Liver (tissue), 9 donors: ENCODE measurements around the gene PPP1R13B. TPM values are rescaled to one million over a fixed set of nuclear protein-coding genes. Genes with fewer than 3 reads are reported as not detected.

ENCODE experiments used
- DNase-seq: peaks from one replicate; pipeline ENCODE4 v3.0.0-alpha.2; 2017; ENCODE audit warnings: low spot score
- H3K27ac ChIP-seq, 2 donors: one replicate each; pipeline ENCODE4 v1.7.0; 2013; ENCODE audit warnings: inconsistent platforms in 2 of 2, low read length in 2 of 2, control low read depth in 1 of 2, low read depth in 1 of 2, mild to moderate bottlenecking in 1 of 2
- H3K27me3 ChIP-seq, 4 donors: one replicate each; pipeline versions ENCODE4 v1.6.1 to v1.7.0; 2013; ENCODE audit warnings: low read length in 3 of 4, inconsistent platforms in 1 of 4, mild to moderate bottlenecking in 1 of 4, moderate library complexity in 1 of 4; ENCODE audit not compliant: control insufficient read depth in 4 of 4, insufficient read depth in 4 of 4
- H3K36me3 ChIP-seq, 4 donors: one replicate each; pipeline versions ENCODE4 v1.6.1 to v1.7.0; 2013; ENCODE audit warnings: low read length in 3 of 4, mild to moderate bottlenecking in 3 of 4, low read depth in 1 of 4, moderate library complexity in 1 of 4; ENCODE audit not compliant: control insufficient read depth in 4 of 4, insufficient read depth in 3 of 4
- H3K4me1 ChIP-seq, 4 donors: one replicate each; pipeline versions ENCODE4 v1.6.1 to v1.7.0; 2013; ENCODE audit warnings: low read length in 3 of 4, mild to moderate bottlenecking in 3 of 4, moderate library complexity in 1 of 4; ENCODE audit not compliant: control insufficient read depth in 4 of 4, insufficient read depth in 4 of 4
- H3K4me3 ChIP-seq, 3 donors: one replicate each; pipeline versions ENCODE4 v1.6.1 to v1.7.0; 2013; ENCODE audit warnings: low read length in 3 of 3, control low read depth in 1 of 3, low read depth in 1 of 3, mild to moderate bottlenecking in 1 of 3
- H3K9ac ChIP-seq, 2 donors: one replicate each; pipeline ENCODE4 v1.7.0; 2013; ENCODE audit warnings: low read length in 2 of 2, mild to moderate bottlenecking in 2 of 2, moderate library complexity in 2 of 2, control low read depth in 1 of 2, low read depth in 1 of 2
- H3K9me3 ChIP-seq, 4 donors: one replicate each; pipeline versions ENCODE4 v1.6.1 to v1.7.0; 2013; ENCODE audit warnings: low read length in 3 of 4; ENCODE audit not compliant: control insufficient read depth in 4 of 4
- EGR1 ChIP-seq, 2 donors: IDR thresholded peaks; 2 replicates each; pipeline ENCODE4 v1.6.1; 2016 to 2018; ENCODE audit warnings: antibody characterized with exemption in 2 of 2, low read depth in 2 of 2
- FOXA1 ChIP-seq: IDR thresholded peaks from 2 replicates; pipeline ENCODE4 v1.6.1; 2016; ENCODE audit warnings: antibody characterized with exemption
- FOXA2 ChIP-seq: IDR thresholded peaks from 2 replicates; pipeline ENCODE4 v1.6.1; 2016; ENCODE audit warnings: antibody characterized with exemption
- GABPA ChIP-seq, 2 donors: IDR thresholded peaks in 1 of 2; conservative IDR thresholded peaks in 1 of 2; 2 replicates each; pipeline ENCODE4 v1.6.1; 2016; ENCODE audit warnings: antibody characterized with exemption in 2 of 2, mild to moderate bottlenecking in 1 of 2, moderate library complexity in 1 of 2
- HNF4A ChIP-seq, 2 donors: conservative IDR thresholded peaks; 2 replicates each; pipeline ENCODE4 v1.6.1; 2016; ENCODE audit warnings: antibody characterized with exemption in 2 of 2, mild to moderate bottlenecking in 2 of 2
- HNF4G ChIP-seq: IDR thresholded peaks from 2 replicates; pipeline ENCODE4 v1.6.1; 2016; ENCODE audit warnings: antibody characterized with exemption
- JUND ChIP-seq, 2 donors: IDR thresholded peaks; 2 replicates each; pipeline ENCODE4 v1.6.1; 2016; ENCODE audit warnings: antibody characterized with exemption in 2 of 2
- NR2F2 ChIP-seq: IDR thresholded peaks from 2 replicates; pipeline ENCODE4 v1.6.1; 2016; ENCODE audit warnings: antibody characterized with exemption
- RAD21 ChIP-seq, 2 donors: IDR thresholded peaks; 2 replicates each; pipeline ENCODE4 v1.6.1; 2016; ENCODE audit warnings: antibody characterized with exemption in 2 of 2, mild to moderate bottlenecking in 2 of 2
- RXRA ChIP-seq, 2 donors: IDR thresholded peaks; 2 replicates each; pipeline ENCODE4 v1.6.1; 2017 to 2018; ENCODE audit warnings: antibody characterized with exemption in 2 of 2, mild to moderate bottlenecking in 1 of 2
- SP1 ChIP-seq: IDR thresholded peaks from 2 replicates; pipeline ENCODE4 v1.6.1; 2018; ENCODE audit warnings: antibody characterized with exemption, mild to moderate bottlenecking
- TAF1 ChIP-seq: conservative IDR thresholded peaks from 2 replicates; pipeline ENCODE4 v1.6.1; 2016; ENCODE audit warnings: antibody characterized with exemption, mild to moderate bottlenecking
- YY1 ChIP-seq: IDR thresholded peaks from 2 replicates; pipeline ENCODE4 v1.6.1; 2016; ENCODE audit warnings: antibody characterized with exemption, mild to moderate bottlenecking
- WGBS: extraction: QIAGEN DNeasy Blood & Tissue Kit; methylation state at CpG from one replicate; pipeline ENCODE4 v1.1.7; 2013; 5-methylcytosine and 5-hydroxymethylcytosine counted together
- polyA plus RNA-seq, 2 donors: library from polyadenylated mRNA; stranded (reverse) in 1 of 2; unstranded in 1 of 2; fragments of 200-250 nt in 1 of 2; fragments of >200 nt in 1 of 2; fragmentation: Nextera tagmentation in 1 of 2; extraction: Ambion mirVana in 1 of 2; gene quantifications; one replicate each; pipeline versions ENCODE4 v1.2.1 to v1.2.3, GENCODE V29; 2013 to 2015
- total RNA-seq, 2 donors: library from RNA; depleted of rRNA; stranded (reverse); fragments of >200 nt; gene quantifications; one replicate each; pipeline ENCODE4 v1.2.3, GENCODE V29; 2014
- TF ChIP-seq, protein P1 (sequence below): IDR thresholded peaks from 2 replicates; pipeline ENCODE4 v1.6.1; 2016; ENCODE audit warnings: antibody characterized with exemption
- TF ChIP-seq, protein P2 (sequence below): IDR thresholded peaks from 2 replicates; pipeline ENCODE4 v1.6.1; 2016; ENCODE audit warnings: antibody characterized with exemption, mild to moderate bottlenecking
- TF ChIP-seq, protein P3 (sequence below): fragments of 150-350 bp; IDR thresholded peaks from 2 replicates; pipeline ENCODE4 v1.5.1; 2017; ENCODE audit warnings: improper control_type of control experiment, low read depth, low read length; ENCODE audit not compliant: missing input control
- TF ChIP-seq, protein P4 (sequence below): IDR thresholded peaks from 2 replicates; pipeline ENCODE4 v1.6.1; 2016; ENCODE audit warnings: antibody characterized with exemption
- TF ChIP-seq, protein P5 (sequence below): IDR thresholded peaks from 2 replicates; pipeline ENCODE4 v1.6.1; 2016; ENCODE audit warnings: antibody characterized with exemption
- donor health status: healthy.
- donor health status: healthy.
- donor health status: healthy.
- donor health status: healthy.
- donor health status: healthy.

Gene PPP1R13B
- total and polyA plus RNA-seq, 4 donors = 3.2 to 15.1 (median 5.1) TPM

DNA sequence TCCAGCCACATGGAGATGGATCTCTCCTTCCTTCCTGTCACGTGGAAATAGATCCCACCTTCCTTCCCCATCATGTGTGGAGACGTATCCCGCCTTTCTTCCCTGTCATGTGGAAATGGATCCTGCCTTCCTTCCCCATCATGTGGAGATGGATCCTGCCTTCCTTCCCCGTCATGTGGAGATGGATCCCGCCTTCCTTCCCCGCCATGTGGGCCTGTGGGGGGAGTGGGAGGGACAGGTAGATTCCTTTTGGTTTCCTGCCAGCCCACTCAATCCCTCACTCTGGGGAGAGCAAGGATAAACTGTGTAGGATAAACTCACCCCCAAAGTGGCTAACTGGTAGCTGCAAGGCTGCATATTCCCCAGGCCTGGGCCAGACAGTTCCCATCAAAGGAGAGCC is 49.2 kb upstream of the PPP1R13B start:
- WGBS = 75% methylated on average over 6 of the region's 6 CpGs
- TF ChIP-seq FOXA1 (no peak), EGR1 (IDR thresholded peaks at IDR 0.05; ENCODE audit: low read depth in 2 of 2) (no peak), FOXA2 (no peak), NR2F2 (no peak), GABPA (IDR thresholded peaks at IDR 0.05 in 1 of 2, conservative IDR thresholded peaks at IDR 0.05 in 1 of 2) (no peak), SP1 (no peak)
- TF ChIP-seq, protein P1, sequence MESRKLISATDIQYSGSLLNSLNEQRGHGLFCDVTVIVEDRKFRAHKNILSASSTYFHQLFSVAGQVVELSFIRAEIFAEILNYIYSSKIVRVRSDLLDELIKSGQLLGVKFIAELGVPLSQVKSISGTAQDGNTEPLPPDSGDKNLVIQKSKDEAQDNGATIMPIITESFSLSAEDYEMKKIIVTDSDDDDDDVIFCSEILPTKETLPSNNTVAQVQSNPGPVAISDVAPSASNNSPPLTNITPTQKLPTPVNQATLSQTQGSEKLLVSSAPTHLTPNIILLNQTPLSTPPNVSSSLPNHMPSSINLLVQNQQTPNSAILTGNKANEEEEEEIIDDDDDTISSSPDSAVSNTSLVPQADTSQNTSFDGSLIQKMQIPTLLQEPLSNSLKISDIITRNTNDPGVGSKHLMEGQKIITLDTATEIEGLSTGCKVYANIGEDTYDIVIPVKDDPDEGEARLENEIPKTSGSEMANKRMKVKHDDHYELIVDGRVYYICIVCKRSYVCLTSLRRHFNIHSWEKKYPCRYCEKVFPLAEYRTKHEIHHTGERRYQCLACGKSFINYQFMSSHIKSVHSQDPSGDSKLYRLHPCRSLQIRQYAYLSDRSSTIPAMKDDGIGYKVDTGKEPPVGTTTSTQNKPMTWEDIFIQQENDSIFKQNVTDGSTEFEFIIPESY = no peak
- TF ChIP-seq, protein P2, sequence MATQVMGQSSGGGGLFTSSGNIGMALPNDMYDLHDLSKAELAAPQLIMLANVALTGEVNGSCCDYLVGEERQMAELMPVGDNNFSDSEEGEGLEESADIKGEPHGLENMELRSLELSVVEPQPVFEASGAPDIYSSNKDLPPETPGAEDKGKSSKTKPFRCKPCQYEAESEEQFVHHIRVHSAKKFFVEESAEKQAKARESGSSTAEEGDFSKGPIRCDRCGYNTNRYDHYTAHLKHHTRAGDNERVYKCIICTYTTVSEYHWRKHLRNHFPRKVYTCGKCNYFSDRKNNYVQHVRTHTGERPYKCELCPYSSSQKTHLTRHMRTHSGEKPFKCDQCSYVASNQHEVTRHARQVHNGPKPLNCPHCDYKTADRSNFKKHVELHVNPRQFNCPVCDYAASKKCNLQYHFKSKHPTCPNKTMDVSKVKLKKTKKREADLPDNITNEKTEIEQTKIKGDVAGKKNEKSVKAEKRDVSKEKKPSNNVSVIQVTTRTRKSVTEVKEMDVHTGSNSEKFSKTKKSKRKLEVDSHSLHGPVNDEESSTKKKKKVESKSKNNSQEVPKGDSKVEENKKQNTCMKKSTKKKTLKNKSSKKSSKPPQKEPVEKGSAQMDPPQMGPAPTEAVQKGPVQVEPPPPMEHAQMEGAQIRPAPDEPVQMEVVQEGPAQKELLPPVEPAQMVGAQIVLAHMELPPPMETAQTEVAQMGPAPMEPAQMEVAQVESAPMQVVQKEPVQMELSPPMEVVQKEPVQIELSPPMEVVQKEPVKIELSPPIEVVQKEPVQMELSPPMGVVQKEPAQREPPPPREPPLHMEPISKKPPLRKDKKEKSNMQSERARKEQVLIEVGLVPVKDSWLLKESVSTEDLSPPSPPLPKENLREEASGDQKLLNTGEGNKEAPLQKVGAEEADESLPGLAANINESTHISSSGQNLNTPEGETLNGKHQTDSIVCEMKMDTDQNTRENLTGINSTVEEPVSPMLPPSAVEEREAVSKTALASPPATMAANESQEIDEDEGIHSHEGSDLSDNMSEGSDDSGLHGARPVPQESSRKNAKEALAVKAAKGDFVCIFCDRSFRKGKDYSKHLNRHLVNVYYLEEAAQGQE = no peak
- peaks cover 26 to 45% (median 41%) of the 10 kb centered on the region in 4 donors for H3K4me1 ChIP-seq
- H3K27ac ChIP-seq = peak overlapping the region; percentile 11 to 66
- H3K36me3 ChIP-seq = no peaks in the 10 kb centered on the region
- no peak overlapping the region for H3K4me3 ChIP-seq
- no peak overlapping the region for H3K9ac ChIP-seq
- H3K27me3 ChIP-seq = no peaks in the 10 kb centered on the region
- no peaks in the 10 kb centered on the region for H3K9me3 ChIP-seq
- DNase-seq = no peak

DNA sequence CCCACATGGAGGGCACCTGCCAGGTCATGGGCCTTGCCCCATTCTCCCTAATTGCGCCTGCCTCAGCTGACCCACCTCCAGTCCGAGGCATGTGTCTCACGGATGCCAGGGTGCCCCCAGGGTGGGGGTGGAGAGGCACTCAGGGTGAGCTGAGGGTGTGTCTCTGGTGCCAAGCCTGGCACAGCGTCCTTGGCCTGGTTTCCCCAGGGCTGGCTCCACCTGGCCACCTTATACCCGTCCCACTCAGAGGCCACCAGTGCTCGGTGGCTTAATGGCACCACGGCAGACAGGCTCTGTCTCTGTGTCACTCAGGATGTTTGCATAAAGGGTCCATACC is 47.3 kb upstream of the PPP1R13B start:
- TF ChIP-seq FOXA2 = no peak
- TF ChIP-seq HNF4G = no peak
- TF ChIP-seq, protein P2 = no peak
- TF ChIP-seq, protein P1 = no peak
- no peak for TF ChIP-seq GABPA (IDR thresholded peaks at IDR 0.05 in 1 of 2, conservative IDR thresholded peaks at IDR 0.05 in 1 of 2)
- no peak for TF ChIP-seq YY1
- TF ChIP-seq, protein P3, sequence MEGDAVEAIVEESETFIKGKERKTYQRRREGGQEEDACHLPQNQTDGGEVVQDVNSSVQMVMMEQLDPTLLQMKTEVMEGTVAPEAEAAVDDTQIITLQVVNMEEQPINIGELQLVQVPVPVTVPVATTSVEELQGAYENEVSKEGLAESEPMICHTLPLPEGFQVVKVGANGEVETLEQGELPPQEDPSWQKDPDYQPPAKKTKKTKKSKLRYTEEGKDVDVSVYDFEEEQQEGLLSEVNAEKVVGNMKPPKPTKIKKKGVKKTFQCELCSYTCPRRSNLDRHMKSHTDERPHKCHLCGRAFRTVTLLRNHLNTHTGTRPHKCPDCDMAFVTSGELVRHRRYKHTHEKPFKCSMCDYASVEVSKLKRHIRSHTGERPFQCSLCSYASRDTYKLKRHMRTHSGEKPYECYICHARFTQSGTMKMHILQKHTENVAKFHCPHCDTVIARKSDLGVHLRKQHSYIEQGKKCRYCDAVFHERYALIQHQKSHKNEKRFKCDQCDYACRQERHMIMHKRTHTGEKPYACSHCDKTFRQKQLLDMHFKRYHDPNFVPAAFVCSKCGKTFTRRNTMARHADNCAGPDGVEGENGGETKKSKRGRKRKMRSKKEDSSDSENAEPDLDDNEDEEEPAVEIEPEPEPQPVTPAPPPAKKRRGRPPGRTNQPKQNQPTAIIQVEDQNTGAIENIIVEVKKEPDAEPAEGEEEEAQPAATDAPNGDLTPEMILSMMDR = no peak
- TF ChIP-seq, protein P4, sequence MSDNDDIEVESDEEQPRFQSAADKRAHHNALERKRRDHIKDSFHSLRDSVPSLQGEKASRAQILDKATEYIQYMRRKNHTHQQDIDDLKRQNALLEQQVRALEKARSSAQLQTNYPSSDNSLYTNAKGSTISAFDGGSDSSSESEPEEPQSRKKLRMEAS = no peak
- no peak for TF ChIP-seq RXRA (IDR thresholded peaks at IDR 0.05)
- TF ChIP-seq TAF1 = no peak
- TF ChIP-seq SP1 = no peak
- TF ChIP-seq HNF4A (conservative IDR thresholded peaks at IDR 0.05) = no peak
- no peak for TF ChIP-seq JUND (IDR thresholded peaks at IDR 0.05)
- TF ChIP-seq, protein P5, sequence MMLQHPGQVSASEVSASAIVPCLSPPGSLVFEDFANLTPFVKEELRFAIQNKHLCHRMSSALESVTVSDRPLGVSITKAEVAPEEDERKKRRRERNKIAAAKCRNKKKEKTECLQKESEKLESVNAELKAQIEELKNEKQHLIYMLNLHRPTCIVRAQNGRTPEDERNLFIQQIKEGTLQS = no peak
- TF ChIP-seq RAD21 (IDR thresholded peaks at IDR 0.05) = no peak
- TF ChIP-seq FOXA1 = no peak
- no peaks in the 10 kb centered on the region for H3K36me3 ChIP-seq
- peaks cover 32 to 64% (median 60%) of the 10 kb centered on the region in 4 donors for H3K4me1 ChIP-seq
- H3K9ac ChIP-seq = no peak overlapping the region
- H3K27ac ChIP-seq = peak overlapping the region; percentile 33 to 44
- 51% methylated on average over 7 of the region's 7 CpGs for WGBS
- no peak for DNase-seq
- H3K27me3 ChIP-seq = no peaks in the 10 kb centered on the region
- H3K9me3 ChIP-seq = no peaks in the 10 kb centered on the region
- H3K4me3 ChIP-seq = no peak overlapping the region
